SK-N-SH (cell line): ENCODE measurements around the gene KCNC2. TPM values are rescaled to one million over a fixed set of nuclear protein-coding genes. Genes with fewer than 3 reads are reported as not detected.

ENCODE experiments used
- CTCF ChIA-PET: fragments of 300-600, 350-600 bp; formaldehyde crosslinking; extraction: SDS; loops from one replicate; lab custom pipeline; 2021; lab: Yijun Ruan, JAX
- POLR2A ChIA-PET: fragments of 350-600 bp; sonication (Branson Sonifier 250); formaldehyde crosslinking; extraction: SDS; loops from one replicate; lab custom pipeline; 2020; ENCODE audit warnings: antibody characterized with exemption, inconsistent platforms; lab: Yijun Ruan, JAX
- DNase-seq: peaks from one replicate; pipeline ENCODE4 v3.0.0; 2012
- H2AFZ ChIP-seq: fragments of 200-600 bp; sonication (generic); 2 replicates; pipeline ENCODE4 v1.8.1; 2016; ENCODE audit warnings: antibody characterized with exemption, mild to moderate bottlenecking, low read depth
- H3F3A ChIP-seq: fragments of 200-600 bp; sonication (generic); replicated peaks from 2 replicates; pipeline ENCODE3; 2016; ENCODE audit warnings: antibody characterized with exemption, mild to moderate bottlenecking; ENCODE audit not compliant: insufficient read depth
- H3K27ac ChIP-seq, 2 experiments: fragments of 200-500 bp in 1 of 2; fragments of 200-600 bp in 1 of 2; sonication (Bioruptor generic) in 1 of 2; sonication (generic), shearing (Covaris generic) in 1 of 2; 2 replicates each; pipeline versions ENCODE4 v1.5.1 to v1.6.1; 2014 to 2016; ENCODE audit warnings: low read depth in 2 of 2, inconsistent platforms in 1 of 2, low read length in 1 of 2, mild to moderate bottlenecking in 1 of 2, mixed read lengths in 1 of 2
- H3K27me3 ChIP-seq: fragments of 200-600 bp; sonication (generic), shearing (Covaris generic); 2 replicates; pipeline ENCODE4 v1.6.1; 2016; ENCODE audit warnings: mixed run types; ENCODE audit not compliant: insufficient read depth
- H3K36me3 ChIP-seq, 2 experiments: fragments of 200-500 bp in 1 of 2; fragments of 200-600 bp in 1 of 2; sonication (Bioruptor generic) in 1 of 2; sonication (generic) in 1 of 2; replicated peaks in 1 of 2; 2 replicates each; pipeline versions ENCODE3 to v1.5.1; 2014 to 2016; ENCODE audit warnings: low read length in 1 of 2, mild to moderate bottlenecking in 1 of 2; ENCODE audit not compliant: insufficient read depth in 2 of 2, control insufficient read depth in 1 of 2
- H3K4me1 ChIP-seq, 2 experiments: fragments of 200-500 bp in 1 of 2; fragments of 200-600 bp in 1 of 2; sonication (Bioruptor generic) in 1 of 2; sonication (generic), shearing (Covaris generic) in 1 of 2; 2 replicates each; pipeline versions ENCODE4 v1.5.1 to v1.6.1; 2014 to 2016; ENCODE audit warnings: low read depth in 1 of 2, low read length in 1 of 2, mixed run types in 1 of 2; ENCODE audit not compliant: insufficient read depth in 2 of 2, control insufficient read depth in 1 of 2
- H3K4me2 ChIP-seq: fragments of 200-600 bp; sonication (generic), shearing (Covaris generic); 2 replicates; pipeline ENCODE4 v1.6.1; 2017; ENCODE audit warnings: mixed run types
- H3K4me3 ChIP-seq, 2 experiments: fragments of 200-500 bp in 1 of 2; fragments of 200-600 bp in 1 of 2; sonication (Bioruptor generic) in 1 of 2; sonication (generic), shearing (Covaris generic) in 1 of 2; 2 replicates each; pipeline versions ENCODE4 v1.5.1 to v1.8.1; 2014 to 2016; ENCODE audit warnings: low read depth in 2 of 2, inconsistent platforms in 1 of 2, low read length in 1 of 2, mild to moderate bottlenecking in 1 of 2, mixed read lengths in 1 of 2, moderate library complexity in 1 of 2
- H3K79me2 ChIP-seq: fragments of 200-600 bp; sonication (generic); 2 replicates; pipeline ENCODE4 v1.8.1; 2017; ENCODE audit warnings: mild to moderate bottlenecking; ENCODE audit not compliant: insufficient read depth
- H3K9ac ChIP-seq: fragments of 200-600 bp; sonication (generic); 2 replicates; pipeline ENCODE4 v1.6.1; 2017; ENCODE audit warnings: mixed run types
- H3K9me2 ChIP-seq: fragments of 200-600 bp; sonication (generic); 2 replicates; pipeline ENCODE4 v1.6.1; 2017; ENCODE audit warnings: mixed run types
- H3K9me3 ChIP-seq: fragments of 200-600 bp; sonication (generic); 2 replicates; pipeline ENCODE4 v1.6.1; 2017; ENCODE audit warnings: mixed run types, mild to moderate bottlenecking, moderate library complexity
- H4K20me1 ChIP-seq: fragments of 200-600 bp; sonication (generic); 2 replicates; pipeline ENCODE4 v1.6.1; 2017; ENCODE audit warnings: mild to moderate bottlenecking, mixed run types; ENCODE audit not compliant: insufficient read depth
- CTCF ChIP-seq: fragments of 200-600 bp; sonication (generic); IDR thresholded peaks from 2 replicates; pipeline ENCODE4 v1.6.1; 2017; ENCODE audit warnings: antibody characterized with exemption, mild to moderate bottlenecking, moderate library complexity
- EZH2phosphoT487 ChIP-seq: fragments of 200-600 bp; sonication (generic); IDR thresholded peaks from 2 replicates; pipeline ENCODE4 v1.6.1; 2017; ENCODE audit warnings: low read depth, mixed run types, mild to moderate bottlenecking, antibody characterized with exemption, moderate library complexity, borderline replicate concordance
- GABPA ChIP-seq: IDR thresholded peaks from 2 replicates; pipeline ENCODE4 v1.4.0; 2012; ENCODE audit warnings: low read depth, mild to moderate bottlenecking
- GATA2 ChIP-seq: sonication (generic); formaldehyde crosslinking; IDR thresholded peaks from 2 replicates; pipeline ENCODE4 v1.5.0; 2020; ENCODE audit warnings: mild to moderate bottlenecking, missing genetic modification reagents
- JUND ChIP-seq: IDR thresholded peaks from 2 replicates; pipeline ENCODE4 v1.4.0; 2012
- MEF2A ChIP-seq: IDR thresholded peaks from 2 replicates; pipeline ENCODE4 v1.4.0; 2012; ENCODE audit warnings: low read depth, borderline replicate concordance
- MXI1 ChIP-seq: IDR thresholded peaks from 2 replicates; pipeline ENCODE4 v1.6.1; 2012; ENCODE audit warnings: mild to moderate bottlenecking, low read depth, low read length, improper control_type of control experiment
- NFIC ChIP-seq: IDR thresholded peaks from 2 replicates; pipeline ENCODE4 v1.4.0; 2012; ENCODE audit warnings: borderline replicate concordance
- NRF1 ChIP-seq: IDR thresholded peaks from 2 replicates; pipeline ENCODE4 v1.6.1; 2012; ENCODE audit warnings: low read depth, mild to moderate bottlenecking, low read length
- POLR2AphosphoS5 ChIP-seq: IDR thresholded peaks from 2 replicates; pipeline ENCODE4 v1.6.1; 2012; ENCODE audit warnings: low read depth, low read length
- RAD21 ChIP-seq: IDR thresholded peaks from 2 replicates; pipeline ENCODE4 v1.6.1; 2012; ENCODE audit warnings: mild to moderate bottlenecking, low read length
- REST ChIP-seq: IDR thresholded peaks from 2 replicates; pipeline ENCODE4 v1.6.1; 2012; ENCODE audit warnings: mild to moderate bottlenecking, low read depth, low read length, moderate library complexity
- SMC3 ChIP-seq: IDR thresholded peaks from 2 replicates; pipeline ENCODE4 v1.6.1; 2012; ENCODE audit warnings: low read depth, low read length, improper control_type of control experiment
- TCF12 ChIP-seq: IDR thresholded peaks from 2 replicates; pipeline ENCODE4 v1.4.0; 2012
- TEAD4 ChIP-seq: IDR thresholded peaks from 2 replicates; pipeline ENCODE4 v1.4.0; 2012; ENCODE audit warnings: mild to moderate bottlenecking, borderline replicate concordance; ENCODE audit not compliant: insufficient read depth
- USF1 ChIP-seq: IDR thresholded peaks from 2 replicates; pipeline ENCODE4 v1.4.0; 2012; ENCODE audit warnings: low read depth, borderline replicate concordance
- USF2 ChIP-seq: fragments of 150-350 bp; IDR thresholded peaks from 2 replicates; pipeline ENCODE4 v1.6.1; 2017; ENCODE audit warnings: antibody characterized with exemption, low read length, low read depth, borderline replicate concordance
- YY1 ChIP-seq: IDR thresholded peaks from 2 replicates; pipeline ENCODE4 v1.4.0; 2012; ENCODE audit warnings: low read depth, mild to moderate bottlenecking
- ZBTB33 ChIP-seq: IDR thresholded peaks from 2 replicates; pipeline ENCODE4 v1.4.0; 2012; ENCODE audit warnings: low read depth, borderline replicate concordance
- WGBS: methylation state at CpG from one replicate; pipeline ENCODE4 v1.1.6; 2017; ENCODE audit warnings: low lambda C conversion rate; 5-methylcytosine and 5-hydroxymethylcytosine counted together
- polyA plus RNA-seq, 3 experiments: library from polyadenylated mRNA; depleted of rRNA; stranded (reverse); fragments of >200 nt; gene quantifications; 2 replicates each; pipeline ENCODE4 v1.2.3, GENCODE V29; 2012

Gene KCNC2
- polyA plus RNA-seq, 1 of the 3 experiments (the other 2 are of a cell fraction), result not detected

- ChIA-PET POLR2A (no interaction called here), CTCF (no interaction called here)
- Histone ChIP-seq H3K9me2 (no peaks in the 10 kb centered on the region), H3K27me3 (no peaks in the 10 kb centered on the region), H3K9me3 (no peaks in the 10 kb centered on the region), H3K4me2 (no peak overlapping the region), H3K79me2 (no peaks in the 10 kb centered on the region), H3K36me3 (no peaks in the 10 kb centered on the region), H3K4me1 (no peaks in the 10 kb centered on the region), H4K20me1 (no peaks in the 10 kb centered on the region), H3K9ac (no peak overlapping the region), H3F3A (no peaks in the 10 kb centered on the region), H3K4me3 (no peak overlapping the region), H2AFZ (no peak overlapping the region), H3K27ac (no peak overlapping the region)
- 2% methylated on average over 3 of the region's 3 CpGs for WGBS
- no peak for DNase-seq
- TF ChIP-seq MEF2A (no peak), GABPA (no peak), USF1 (no peak), NFIC (no peak), GATA2 (CRISPR knock-in tag) (no peak), JUND (no peak), POLR2AphosphoS5 (no peak), NRF1 (no peak), REST (no peak), TEAD4 (no peak), EZH2phosphoT487 (no peak), MXI1 (no peak), CTCF (no peak), ZBTB33 (no peak), SMC3 (no peak), YY1 (no peak), TCF12 (no peak), USF2 (no peak), RAD21 (no peak)
Measured at GRCh38 chr12:75196408-75196807, 13.2 kb downstream of the KCNC2 start.
